GM23338 (cell line): ENCODE results near the gene NEMP1. TPM values are rescaled to one million over a fixed set of nuclear protein-coding genes. Genes with fewer than 3 reads are reported as not detected.

Source experiments
- ATAC-seq: fragments of 200-7000 bp; cut with Tn5 transposase; 3 replicates; pipeline ENCODE4 v1.9.1; 2020
- DNase-seq: peaks from one replicate; pipeline ENCODE4 v3.0.0-alpha.2; 2015; ENCODE audit warnings: low spot score
- H2AFZ ChIP-seq: fragments of 200-600 bp; sonication (generic); 2 replicates; pipeline ENCODE4 v1.8.0; 2016; ENCODE audit warnings: antibody characterized with exemption, mild to moderate bottlenecking, moderate library complexity
- H3F3A ChIP-seq: fragments of 200-600 bp; sonication (generic); replicated peaks from 2 replicates; pipeline ENCODE4 v1.8.0; 2017; ENCODE audit warnings: antibody characterized with exemption, mixed run types, low read depth
- H3K27ac ChIP-seq: fragments of 200-600 bp; sonication (generic); 2 replicates; pipeline ENCODE4 v1.6.1; 2016; ENCODE audit warnings: low read depth
- H3K27me3 ChIP-seq: fragments of 200-600 bp; sonication (generic); 2 replicates; pipeline ENCODE4 v1.8.0; 2016; ENCODE audit warnings: mild to moderate bottlenecking, mixed run types, moderate library complexity; ENCODE audit not compliant: insufficient read depth
- H3K36me3 ChIP-seq: fragments of 200-600 bp; sonication (generic); 2 replicates; pipeline ENCODE4 v1.8.0; 2016; ENCODE audit warnings: mild to moderate bottlenecking; ENCODE audit not compliant: insufficient read depth
- H3K4me1 ChIP-seq: fragments of 200-600 bp; sonication (generic); 2 replicates; pipeline ENCODE4 v1.8.0; 2016; ENCODE audit warnings: mild to moderate bottlenecking, moderate library complexity; ENCODE audit not compliant: insufficient read depth
- H3K4me2 ChIP-seq: fragments of 200-600 bp; sonication (generic); 2 replicates; pipeline ENCODE4 v1.7.1; 2017; ENCODE audit warnings: mixed run types
- H3K4me3 ChIP-seq: fragments of 200-600 bp; sonication (generic); 2 replicates; pipeline ENCODE4 v1.6.1; 2016; ENCODE audit warnings: mixed run types
- H3K79me2 ChIP-seq: fragments of 200-600 bp; sonication (generic); replicated peaks from 2 replicates; pipeline ENCODE4 v1.8.0; 2017; ENCODE audit warnings: mild to moderate bottlenecking; ENCODE audit not compliant: insufficient read depth
- H3K9me2 ChIP-seq: fragments of 200-600 bp; sonication (generic); 2 replicates; pipeline ENCODE4 v1.8.0; 2017; ENCODE audit not compliant: insufficient read depth
- H4K20me1 ChIP-seq: fragments of 200-600 bp; sonication (generic); replicated peaks from 2 replicates; pipeline ENCODE4 v1.8.0; 2017; ENCODE audit warnings: mild to moderate bottlenecking; ENCODE audit not compliant: insufficient read depth
- H3K27ac Mint-ChIP-seq: 2 replicates; pipeline ENCODE4 v1.8.0; 2020; ENCODE audit warnings: inconsistent platforms, mild to moderate bottlenecking, moderate library complexity, mixed read lengths
- H3K27me3 Mint-ChIP-seq: 3 replicates; pipeline ENCODE4 v1.8.0; 2022; ENCODE audit warnings: low read depth, mild to moderate bottlenecking, moderate library complexity, mixed read lengths, inconsistent platforms; ENCODE audit not compliant: insufficient read depth, poor library complexity
- H3K36me3 Mint-ChIP-seq: 3 replicates; pipeline ENCODE4 v1.8.0; 2021; ENCODE audit warnings: low read depth, mild to moderate bottlenecking, inconsistent platforms, moderate library complexity, mixed read lengths
- H3K4me1 Mint-ChIP-seq: 3 replicates; pipeline ENCODE4 v1.8.0; 2020; ENCODE audit warnings: mild to moderate bottlenecking, inconsistent platforms, mixed read lengths
- H3K4me3 Mint-ChIP-seq: 3 replicates; pipeline ENCODE4 v1.8.0; 2021; ENCODE audit warnings: moderate library complexity, mild to moderate bottlenecking, inconsistent platforms, mixed read lengths
- H3K9me3 Mint-ChIP-seq: 3 replicates; pipeline ENCODE4 v1.8.0; 2020; ENCODE audit warnings: moderate library complexity, mild to moderate bottlenecking, inconsistent platforms, mixed read lengths
- CREB1 ChIP-seq: fragments of 250-450 bp; sonication (Bioruptor Pico); IDR thresholded peaks from 2 replicates; pipeline ENCODE4 v1.5.0; 2020; ENCODE audit warnings: low read depth, mild to moderate bottlenecking, moderate library complexity
- EZH2 ChIP-seq: fragments of 200-600 bp; sonication (generic); IDR thresholded peaks from one replicate; pipeline ENCODE4 v1.8.0; 2017; ENCODE audit warnings: antibody characterized with exemption, mild to moderate bottlenecking, low read depth; ENCODE audit not compliant: unreplicated experiment
- EZH2phosphoT487 ChIP-seq: fragments of 200-600 bp; sonication (generic); IDR thresholded peaks from one replicate; pipeline ENCODE4 v1.8.1; 2018; ENCODE audit warnings: antibody characterized with exemption; ENCODE audit not compliant: unreplicated experiment
- JUNB ChIP-seq: IDR thresholded peaks from one replicate; pipeline ENCODE4 v1.6.1; 2016; ENCODE audit warnings: antibody characterized with exemption; ENCODE audit not compliant: unreplicated experiment
- NANOG ChIP-seq: IDR thresholded peaks from 2 replicates; pipeline ENCODE4 v1.6.1; 2016; ENCODE audit warnings: antibody characterized with exemption, borderline replicate concordance
- POLR2AphosphoS5 ChIP-seq: IDR thresholded peaks from 2 replicates; pipeline ENCODE4 v1.6.1; 2016; ENCODE audit warnings: antibody characterized with exemption, low read depth
- STAT1 ChIP-seq: IDR thresholded peaks from one replicate; pipeline ENCODE4 v1.6.1; 2016; ENCODE audit warnings: antibody characterized with exemption; ENCODE audit not compliant: unreplicated experiment
- ZNF114 ChIP-seq: fragments of 250-450 bp; sonication (Bioruptor Pico); IDR thresholded peaks from 2 replicates; pipeline ENCODE4 v1.5.0; 2020; ENCODE audit warnings: mild to moderate bottlenecking, moderate library complexity
- ZNF331 ChIP-seq: fragments of 250-450 bp; sonication (Bioruptor Pico); IDR thresholded peaks from 2 replicates; pipeline ENCODE4 v1.5.0; 2020; ENCODE audit warnings: low read depth, mild to moderate bottlenecking, moderate library complexity
- polyA plus RNA-seq: library from polyadenylated mRNA; unstranded; fragments of >200 nt; fragmentation: Nextera tagmentation; extraction: Ambion mirVana; gene quantifications from 2 replicates; pipeline ENCODE4 v1.2.1, GENCODE V29; 2016
- total RNA-seq: library from RNA; depleted of rRNA; stranded (reverse); fragments of >200 nt; shearing (Covaris generic); gene quantifications from 2 replicates; pipeline ENCODE4 v1.2.3, GENCODE V29; 2014
- TF ChIP-seq, protein P1 (sequence below), 2 experiments: fragments of 200-600 bp in 1 of 2; sonication (generic) in 1 of 2; conservative IDR thresholded peaks; 2 replicates each; pipeline versions ENCODE4 v1.5.1 to v1.6.1; 2016 to 2017; ENCODE audit warnings: antibody characterized with exemption in 2 of 2, low read depth in 2 of 2, mild to moderate bottlenecking in 2 of 2, moderate library complexity in 1 of 2
- TF ChIP-seq, protein P2 (sequence below): IDR thresholded peaks from 2 replicates; pipeline ENCODE4 v1.6.1; 2016; ENCODE audit warnings: antibody characterized with exemption
- TF ChIP-seq, protein P3 (sequence below): fragments of 250-450 bp; sonication (Bioruptor Pico); IDR thresholded peaks from 2 replicates; pipeline ENCODE4 v1.5.0; 2020; ENCODE audit warnings: mild to moderate bottlenecking, moderate library complexity
- TF ChIP-seq, protein P4 (sequence below): IDR thresholded peaks from one replicate; pipeline ENCODE4 v1.6.1; 2018; ENCODE audit warnings: antibody characterized with exemption; ENCODE audit not compliant: unreplicated experiment

The NEMP1 gene
- total and polyA plus RNA-seq, 2 experiments from 2014 or later: 11.9 to 35.0 TPM

DNA sequence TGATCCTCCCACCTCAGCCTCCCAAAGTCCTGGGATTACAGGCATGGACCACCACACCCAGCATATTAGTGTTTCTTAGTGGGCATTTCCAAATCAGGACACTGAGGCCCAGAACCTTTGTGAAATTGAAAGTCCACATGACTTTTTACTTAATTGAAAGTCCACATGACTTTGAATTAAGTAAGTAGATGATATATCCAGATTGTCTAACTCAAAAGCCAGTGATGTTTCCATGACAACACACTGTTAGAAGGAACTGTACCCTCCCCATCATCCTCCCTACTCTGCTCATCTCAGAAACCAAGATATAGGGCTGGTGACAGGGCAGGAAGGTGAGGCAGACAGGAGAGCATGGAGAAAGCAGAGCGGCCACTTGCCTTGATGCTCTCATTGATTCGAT is 35.9 kb downstream of the NEMP1 start:
- Mint-ChIP-seq H3K36me3 (no peaks in the 10 kb centered on the region), H3K4me3 (no peak overlapping the region), H3K27me3 (peaks cover 5% of the 10 kb centered on the region), H3K27ac (no peak overlapping the region), H3K4me1 (peaks cover 1% of the 10 kb centered on the region; the same call in 2 of the 3 replicates), H3K9me3 (no peaks in the 10 kb centered on the region)
- no peak overlapping the region for H2AFZ ChIP-seq
- H3K36me3 ChIP-seq: no peaks in the 10 kb centered on the region
- no peak for TF ChIP-seq CREB1 (CRISPR knock-in tag)
- no peak for TF ChIP-seq EZH2phosphoT487
- TF ChIP-seq, protein P1, sequence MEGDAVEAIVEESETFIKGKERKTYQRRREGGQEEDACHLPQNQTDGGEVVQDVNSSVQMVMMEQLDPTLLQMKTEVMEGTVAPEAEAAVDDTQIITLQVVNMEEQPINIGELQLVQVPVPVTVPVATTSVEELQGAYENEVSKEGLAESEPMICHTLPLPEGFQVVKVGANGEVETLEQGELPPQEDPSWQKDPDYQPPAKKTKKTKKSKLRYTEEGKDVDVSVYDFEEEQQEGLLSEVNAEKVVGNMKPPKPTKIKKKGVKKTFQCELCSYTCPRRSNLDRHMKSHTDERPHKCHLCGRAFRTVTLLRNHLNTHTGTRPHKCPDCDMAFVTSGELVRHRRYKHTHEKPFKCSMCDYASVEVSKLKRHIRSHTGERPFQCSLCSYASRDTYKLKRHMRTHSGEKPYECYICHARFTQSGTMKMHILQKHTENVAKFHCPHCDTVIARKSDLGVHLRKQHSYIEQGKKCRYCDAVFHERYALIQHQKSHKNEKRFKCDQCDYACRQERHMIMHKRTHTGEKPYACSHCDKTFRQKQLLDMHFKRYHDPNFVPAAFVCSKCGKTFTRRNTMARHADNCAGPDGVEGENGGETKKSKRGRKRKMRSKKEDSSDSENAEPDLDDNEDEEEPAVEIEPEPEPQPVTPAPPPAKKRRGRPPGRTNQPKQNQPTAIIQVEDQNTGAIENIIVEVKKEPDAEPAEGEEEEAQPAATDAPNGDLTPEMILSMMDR (conservative IDR thresholded peaks at IDR 0.05; ENCODE audit: low read depth in 2 of 2): no peak
- no peak for TF ChIP-seq POLR2AphosphoS5
- TF ChIP-seq, protein P2, sequence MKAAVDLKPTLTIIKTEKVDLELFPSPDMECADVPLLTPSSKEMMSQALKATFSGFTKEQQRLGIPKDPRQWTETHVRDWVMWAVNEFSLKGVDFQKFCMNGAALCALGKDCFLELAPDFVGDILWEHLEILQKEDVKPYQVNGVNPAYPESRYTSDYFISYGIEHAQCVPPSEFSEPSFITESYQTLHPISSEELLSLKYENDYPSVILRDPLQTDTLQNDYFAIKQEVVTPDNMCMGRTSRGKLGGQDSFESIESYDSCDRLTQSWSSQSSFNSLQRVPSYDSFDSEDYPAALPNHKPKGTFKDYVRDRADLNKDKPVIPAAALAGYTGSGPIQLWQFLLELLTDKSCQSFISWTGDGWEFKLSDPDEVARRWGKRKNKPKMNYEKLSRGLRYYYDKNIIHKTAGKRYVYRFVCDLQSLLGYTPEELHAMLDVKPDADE: no peak
- TF ChIP-seq, protein P3, sequence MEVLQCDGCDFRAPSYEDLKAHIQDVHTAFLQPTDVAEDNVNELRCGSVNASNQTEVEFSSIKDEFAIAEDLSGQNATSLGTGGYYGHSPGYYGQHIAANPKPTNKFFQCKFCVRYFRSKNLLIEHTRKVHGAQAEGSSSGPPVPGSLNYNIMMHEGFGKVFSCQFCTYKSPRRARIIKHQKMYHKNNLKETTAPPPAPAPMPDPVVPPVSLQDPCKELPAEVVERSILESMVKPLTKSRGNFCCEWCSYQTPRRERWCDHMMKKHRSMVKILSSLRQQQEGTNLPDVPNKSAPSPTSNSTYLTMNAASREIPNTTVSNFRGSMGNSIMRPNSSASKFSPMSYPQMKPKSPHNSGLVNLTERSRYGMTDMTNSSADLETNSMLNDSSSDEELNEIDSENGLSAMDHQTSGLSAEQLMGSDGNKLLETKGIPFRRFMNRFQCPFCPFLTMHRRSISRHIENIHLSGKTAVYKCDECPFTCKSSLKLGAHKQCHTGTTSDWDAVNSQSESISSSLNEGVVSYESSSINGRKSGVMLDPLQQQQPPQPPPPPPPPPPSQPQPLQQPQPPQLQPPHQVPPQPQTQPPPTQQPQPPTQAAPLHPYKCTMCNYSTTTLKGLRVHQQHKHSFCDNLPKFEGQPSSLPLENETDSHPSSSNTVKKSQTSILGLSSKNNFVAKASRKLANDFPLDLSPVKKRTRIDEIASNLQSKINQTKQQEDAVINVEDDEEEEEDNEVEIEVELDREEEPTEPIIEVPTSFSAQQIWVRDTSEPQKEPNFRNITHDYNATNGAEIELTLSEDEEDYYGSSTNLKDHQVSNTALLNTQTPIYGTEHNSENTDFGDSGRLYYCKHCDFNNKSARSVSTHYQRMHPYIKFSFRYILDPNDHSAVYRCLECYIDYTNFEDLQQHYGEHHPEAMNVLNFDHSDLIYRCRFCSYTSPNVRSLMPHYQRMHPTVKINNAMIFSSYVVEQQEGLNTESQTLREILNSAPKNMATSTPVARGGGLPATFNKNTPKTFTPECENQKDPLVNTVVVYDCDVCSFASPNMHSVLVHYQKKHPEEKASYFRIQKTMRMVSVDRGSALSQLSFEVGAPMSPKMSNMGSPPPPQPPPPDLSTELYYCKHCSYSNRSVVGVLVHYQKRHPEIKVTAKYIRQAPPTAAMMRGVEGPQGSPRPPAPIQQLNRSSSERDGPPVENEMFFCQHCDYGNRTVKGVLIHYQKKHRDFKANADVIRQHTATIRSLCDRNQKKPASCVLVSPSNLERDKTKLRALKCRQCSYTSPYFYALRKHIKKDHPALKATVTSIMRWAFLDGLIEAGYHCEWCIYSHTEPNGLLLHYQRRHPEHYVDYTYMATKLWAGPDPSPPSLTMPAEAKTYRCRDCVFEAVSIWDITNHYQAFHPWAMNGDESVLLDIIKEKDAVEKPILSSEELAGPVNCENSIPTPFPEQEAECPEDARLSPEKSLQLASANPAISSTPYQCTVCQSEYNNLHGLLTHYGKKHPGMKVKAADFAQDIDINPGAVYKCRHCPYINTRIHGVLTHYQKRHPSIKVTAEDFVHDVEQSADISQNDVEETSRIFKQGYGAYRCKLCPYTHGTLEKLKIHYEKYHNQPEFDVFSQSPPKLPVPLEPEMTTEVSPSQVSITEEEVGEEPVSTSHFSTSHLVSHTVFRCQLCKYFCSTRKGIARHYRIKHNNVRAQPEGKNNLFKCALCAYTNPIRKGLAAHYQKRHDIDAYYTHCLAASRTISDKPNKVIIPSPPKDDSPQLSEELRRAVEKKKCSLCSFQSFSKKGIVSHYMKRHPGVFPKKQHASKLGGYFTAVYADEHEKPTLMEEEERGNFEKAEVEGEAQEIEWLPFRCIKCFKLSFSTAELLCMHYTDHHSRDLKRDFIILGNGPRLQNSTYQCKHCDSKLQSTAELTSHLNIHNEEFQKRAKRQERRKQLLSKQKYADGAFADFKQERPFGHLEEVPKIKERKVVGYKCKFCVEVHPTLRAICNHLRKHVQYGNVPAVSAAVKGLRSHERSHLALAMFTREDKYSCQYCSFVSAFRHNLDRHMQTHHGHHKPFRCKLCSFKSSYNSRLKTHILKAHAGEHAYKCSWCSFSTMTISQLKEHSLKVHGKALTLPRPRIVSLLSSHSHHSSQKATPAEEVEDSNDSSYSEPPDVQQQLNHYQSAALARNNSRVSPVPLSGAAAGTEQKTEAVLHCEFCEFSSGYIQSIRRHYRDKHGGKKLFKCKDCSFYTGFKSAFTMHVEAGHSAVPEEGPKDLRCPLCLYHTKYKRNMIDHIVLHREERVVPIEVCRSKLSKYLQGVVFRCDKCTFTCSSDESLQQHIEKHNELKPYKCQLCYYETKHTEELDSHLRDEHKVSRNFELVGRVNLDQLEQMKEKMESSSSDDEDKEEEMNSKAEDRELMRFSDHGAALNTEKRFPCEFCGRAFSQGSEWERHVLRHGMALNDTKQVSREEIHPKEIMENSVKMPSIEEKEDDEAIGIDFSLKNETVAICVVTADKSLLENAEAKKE (CRISPR knock-in tag): no peak
- TF ChIP-seq NANOG: no peak
- TF ChIP-seq ZNF114 (CRISPR knock-in tag): no peak
- TF ChIP-seq STAT1: no peak
- TF ChIP-seq ZNF331 (CRISPR knock-in tag): no peak
- TF ChIP-seq, protein P4, sequence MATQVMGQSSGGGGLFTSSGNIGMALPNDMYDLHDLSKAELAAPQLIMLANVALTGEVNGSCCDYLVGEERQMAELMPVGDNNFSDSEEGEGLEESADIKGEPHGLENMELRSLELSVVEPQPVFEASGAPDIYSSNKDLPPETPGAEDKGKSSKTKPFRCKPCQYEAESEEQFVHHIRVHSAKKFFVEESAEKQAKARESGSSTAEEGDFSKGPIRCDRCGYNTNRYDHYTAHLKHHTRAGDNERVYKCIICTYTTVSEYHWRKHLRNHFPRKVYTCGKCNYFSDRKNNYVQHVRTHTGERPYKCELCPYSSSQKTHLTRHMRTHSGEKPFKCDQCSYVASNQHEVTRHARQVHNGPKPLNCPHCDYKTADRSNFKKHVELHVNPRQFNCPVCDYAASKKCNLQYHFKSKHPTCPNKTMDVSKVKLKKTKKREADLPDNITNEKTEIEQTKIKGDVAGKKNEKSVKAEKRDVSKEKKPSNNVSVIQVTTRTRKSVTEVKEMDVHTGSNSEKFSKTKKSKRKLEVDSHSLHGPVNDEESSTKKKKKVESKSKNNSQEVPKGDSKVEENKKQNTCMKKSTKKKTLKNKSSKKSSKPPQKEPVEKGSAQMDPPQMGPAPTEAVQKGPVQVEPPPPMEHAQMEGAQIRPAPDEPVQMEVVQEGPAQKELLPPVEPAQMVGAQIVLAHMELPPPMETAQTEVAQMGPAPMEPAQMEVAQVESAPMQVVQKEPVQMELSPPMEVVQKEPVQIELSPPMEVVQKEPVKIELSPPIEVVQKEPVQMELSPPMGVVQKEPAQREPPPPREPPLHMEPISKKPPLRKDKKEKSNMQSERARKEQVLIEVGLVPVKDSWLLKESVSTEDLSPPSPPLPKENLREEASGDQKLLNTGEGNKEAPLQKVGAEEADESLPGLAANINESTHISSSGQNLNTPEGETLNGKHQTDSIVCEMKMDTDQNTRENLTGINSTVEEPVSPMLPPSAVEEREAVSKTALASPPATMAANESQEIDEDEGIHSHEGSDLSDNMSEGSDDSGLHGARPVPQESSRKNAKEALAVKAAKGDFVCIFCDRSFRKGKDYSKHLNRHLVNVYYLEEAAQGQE: no peak
- TF ChIP-seq JUNB: no peak
- TF ChIP-seq EZH2: no peak
- H3K9me2 ChIP-seq: peaks cover 6% of the 10 kb centered on the region; the same call in 1 of the 2 replicates
- H3F3A ChIP-seq: no peaks in the 10 kb centered on the region
- H4K20me1 ChIP-seq: no peaks in the 10 kb centered on the region
- no peak for ATAC-seq
- no peaks in the 10 kb centered on the region for H3K27me3 ChIP-seq
- no peak overlapping the region for H3K4me3 ChIP-seq
- no peak overlapping the region for H3K4me2 ChIP-seq
- H3K4me1 ChIP-seq: no peaks in the 10 kb centered on the region
- no peaks in the 10 kb centered on the region for H3K79me2 ChIP-seq
- H3K27ac ChIP-seq: no peak overlapping the region
- DNase-seq: no peak
